Subcutaneous abdominal adipose tissue (tissue), 5 donors: ENCODE measurements around the gene C10orf143.

Experiments used
- H3K27ac ChIP-seq: one replicate; pipeline ENCODE4 v1.7.0; 2013; ENCODE audit warnings: low read depth, mild to moderate bottlenecking, inconsistent platforms, low read length, moderate library complexity
- H3K27me3 ChIP-seq, 5 donors: one replicate each; pipeline ENCODE4 v1.7.0; 2013; ENCODE audit warnings: low read length in 5 of 5, inconsistent platforms in 1 of 5; ENCODE audit not compliant: control insufficient read depth in 5 of 5, insufficient read depth in 4 of 5
- H3K36me3 ChIP-seq, 5 donors: one replicate each; pipeline ENCODE4 v1.7.0; 2013; ENCODE audit warnings: low read length in 5 of 5; ENCODE audit not compliant: control insufficient read depth in 5 of 5, insufficient read depth in 5 of 5
- H3K4me1 ChIP-seq, 5 donors: one replicate each; pipeline ENCODE4 v1.7.0; 2013; ENCODE audit warnings: low read length in 5 of 5, mild to moderate bottlenecking in 3 of 5, moderate library complexity in 1 of 5; ENCODE audit not compliant: control insufficient read depth in 5 of 5, insufficient read depth in 5 of 5
- H3K4me3 ChIP-seq, 5 donors: one replicate each; pipeline ENCODE4 v1.7.0; 2013; ENCODE audit warnings: low read length in 5 of 5, low read depth in 1 of 5
- H3K9ac ChIP-seq, 5 donors: one replicate each; pipeline ENCODE4 v1.7.0; 2013; ENCODE audit warnings: low read length in 5 of 5, mild to moderate bottlenecking in 4 of 5, moderate library complexity in 3 of 5
- H3K9me3 ChIP-seq, 5 donors: one replicate each; pipeline ENCODE4 v1.7.0; 2013; ENCODE audit warnings: low read length in 5 of 5; ENCODE audit not compliant: control insufficient read depth in 5 of 5
- donor health status: healthy.
- donor health status: healthy.
- donor health status: healthy.
- donor health status: healthy.
- donor health status: healthy.

C10orf143 gene

DNA sequence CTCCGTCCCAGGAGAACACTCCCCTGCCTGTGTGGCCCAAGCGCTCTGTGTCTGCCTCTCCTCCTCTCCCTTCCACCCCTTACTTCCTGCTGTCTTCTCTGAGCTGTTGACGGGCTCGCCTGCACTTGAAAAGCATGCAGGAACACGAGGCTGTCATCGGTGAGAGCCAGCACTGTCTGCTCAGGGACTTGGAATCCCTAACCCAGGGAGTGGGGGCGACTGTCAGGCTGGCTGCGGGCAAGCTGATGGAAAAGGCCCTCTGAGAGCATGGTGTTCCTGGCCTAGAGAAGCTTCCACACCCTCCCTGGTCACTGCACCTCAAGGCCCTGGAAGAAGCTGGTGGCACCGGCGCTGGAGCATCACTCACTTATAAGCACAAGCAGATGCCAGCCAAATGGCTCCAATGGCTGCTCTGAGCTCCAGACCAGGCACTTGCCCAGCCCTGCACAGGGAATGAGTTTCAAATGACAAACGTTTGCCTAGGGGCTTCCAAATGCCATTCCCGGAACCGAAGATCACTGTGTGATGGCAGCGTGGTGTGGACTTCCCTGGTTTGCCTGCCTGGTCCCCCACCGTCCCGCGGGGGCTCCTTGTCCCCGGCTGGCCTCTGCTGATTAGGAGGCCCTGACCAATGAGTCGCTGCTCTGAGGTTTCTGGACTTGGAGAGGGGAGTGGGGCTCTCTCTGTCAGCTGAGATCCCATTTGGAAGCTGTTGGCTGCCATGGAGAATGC lies 89.8 kb downstream of the C10orf143 start:
- Histone ChIP-seq H3K27me3 (no peaks in the 10 kb centered on the region), H3K36me3 (no peaks in the 10 kb centered on the region), H3K4me1 (peaks cover 5 to 34% (median 32%) of the 10 kb centered on the region in 5 donors), H3K9ac (no peak overlapping the region), H3K9me3 (no peaks in the 10 kb centered on the region), H3K27ac (peak overlapping the region; percentile 72), H3K4me3 (peak overlapping the region in 2 of 5 donors; percentile 11 to 30)

DNA sequence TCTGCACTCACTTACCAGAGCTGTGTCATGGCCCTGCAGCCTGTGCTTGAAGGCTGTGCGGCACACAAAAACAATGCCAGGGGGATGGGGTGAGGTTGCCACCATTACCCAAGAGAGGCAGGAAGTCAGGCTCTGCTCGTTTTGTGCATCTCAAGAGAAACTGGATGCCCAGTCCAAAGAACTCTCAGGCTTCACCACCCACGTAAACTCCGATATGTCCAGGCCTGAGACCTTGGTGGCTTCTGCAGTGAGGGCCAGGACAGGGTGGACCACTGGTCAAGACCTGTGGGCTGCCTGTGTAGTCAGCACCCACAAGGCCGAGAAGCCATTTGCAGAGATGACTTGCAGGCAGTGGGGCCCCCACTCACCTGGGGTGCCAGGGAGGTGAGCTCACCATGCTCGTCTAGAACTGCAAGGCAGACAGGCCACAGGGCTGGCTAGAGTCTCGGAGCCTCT lies 91.9 kb downstream of the C10orf143 start:
- Histone ChIP-seq H3K4me3 (no peak overlapping the region), H3K27ac (no peak overlapping the region)

GRCh38 chr10:130018265-130018664 lies 92.4 kb downstream of the C10orf143 start:
- no peaks in the 10 kb centered on the region for H3K9me3 ChIP-seq
- no peak overlapping the region for H3K27ac ChIP-seq
- no peak overlapping the region for H3K9ac ChIP-seq
- peaks cover 0 to 9% (median 5%) of the 10 kb centered on the region in 5 donors for H3K27me3 ChIP-seq
- no peak overlapping the region for H3K4me3 ChIP-seq
- no peaks in the 10 kb centered on the region for H3K36me3 ChIP-seq
- peaks cover 5 to 46% (median 43%) of the 10 kb centered on the region in 5 donors for H3K4me1 ChIP-seq

More for the DNA sequence above, 91.9 kb downstream of the C10orf143 start:
- peaks cover 5 to 42% (median 38%) of the 10 kb centered on the region in 5 donors for H3K4me1 ChIP-seq
- H3K27me3 ChIP-seq = peaks cover 0 to 9% (median 5%) of the 10 kb centered on the region in 5 donors
- no peaks in the 10 kb centered on the region for H3K9me3 ChIP-seq
- no peaks in the 10 kb centered on the region for H3K36me3 ChIP-seq
- H3K9ac ChIP-seq = no peak overlapping the region

DNA sequence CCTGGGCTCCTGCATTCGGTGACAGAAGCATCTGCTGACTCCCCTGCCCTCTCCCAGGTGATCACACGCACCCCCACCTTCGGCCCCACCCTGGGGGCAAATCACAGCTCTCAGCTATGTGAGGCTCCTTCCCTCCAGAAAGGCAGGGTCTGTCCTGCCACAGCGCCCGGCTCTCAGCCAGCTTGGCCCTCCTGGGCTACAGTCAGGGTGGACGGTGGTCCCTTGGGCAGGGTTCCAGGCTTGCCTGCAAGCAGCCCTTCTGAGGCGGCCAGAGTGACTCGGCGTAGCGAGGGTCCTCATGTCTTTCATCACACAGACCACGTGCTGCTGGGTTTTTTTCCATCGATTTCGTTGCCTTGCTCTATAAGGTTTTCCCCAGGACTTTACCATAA lies 93.0 kb downstream of the C10orf143 start:
- Histone ChIP-seq H3K36me3 (no peaks in the 10 kb centered on the region), H3K27ac (no peak overlapping the region), H3K9me3 (no peaks in the 10 kb centered on the region), H3K4me3 (no peak overlapping the region), H3K27me3 (peaks cover 0 to 9% (median 5%) of the 10 kb centered on the region in 5 donors), H3K4me1 (peaks cover 5 to 45% (median 41%) of the 10 kb centered on the region in 5 donors), H3K9ac (no peak overlapping the region)

GRCh38 chr10:130016993-130017630 lies 93.5 kb downstream of the C10orf143 start:
- no peaks in the 10 kb centered on the region for H3K9me3 ChIP-seq
- H3K27me3 ChIP-seq = peaks cover 0 to 9% (median 6%) of the 10 kb centered on the region in 5 donors
- H3K4me3 ChIP-seq = no peak overlapping the region
- H3K4me1 ChIP-seq = peaks cover 5 to 40% (median 36%) of the 10 kb centered on the region in 5 donors
- no peak overlapping the region for H3K9ac ChIP-seq
- no peak overlapping the region for H3K27ac ChIP-seq
- H3K36me3 ChIP-seq = no peaks in the 10 kb centered on the region

- Histone ChIP-seq H3K4me1 (peaks cover under 1 to 31% (median 27%) of the 10 kb centered on the region in 5 donors), H3K4me3 (no peak overlapping the region), H3K36me3 (no peaks in the 10 kb centered on the region), H3K27ac (no peak overlapping the region), H3K27me3 (peaks cover 0 to 11% (median 7%) of the 10 kb centered on the region in 5 donors), H3K9ac (no peak overlapping the region), H3K9me3 (no peaks in the 10 kb centered on the region)
Observed at GRCh38 chr10:130016095-130016494, 94.5 kb downstream of the C10orf143 start.

DNA sequence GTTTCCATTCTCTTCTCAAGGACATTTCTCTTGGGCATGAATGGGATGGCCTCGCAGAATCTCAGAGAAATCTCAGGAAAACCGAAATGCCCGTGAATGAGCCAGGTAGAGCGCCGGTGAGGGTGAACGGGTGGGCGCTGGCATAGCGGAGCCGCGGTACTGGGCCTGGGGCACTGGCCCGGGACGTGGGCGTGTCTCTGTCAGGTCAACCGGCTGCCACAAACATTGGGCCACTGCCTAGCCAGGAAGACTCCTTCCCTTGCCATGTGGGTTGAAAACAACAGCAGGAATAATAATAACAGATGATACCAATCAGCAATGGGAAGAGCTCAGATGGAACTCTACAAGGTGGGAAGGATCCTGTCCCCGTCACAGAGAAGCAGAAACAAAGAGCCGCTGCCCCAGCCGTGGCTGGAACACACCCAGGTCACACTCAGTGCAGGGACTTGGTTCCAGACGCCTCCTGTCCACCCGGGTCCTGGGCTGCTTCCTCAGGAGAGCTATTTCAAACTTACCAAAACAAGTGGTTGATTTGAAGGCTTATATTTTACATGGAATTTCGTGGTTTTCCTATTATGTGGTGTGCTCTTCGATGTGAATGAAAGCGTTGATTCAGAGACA lies 95.4 kb downstream of the C10orf143 start:
- Histone ChIP-seq H3K9me3 (no peaks in the 10 kb centered on the region), H3K4me1 (peaks cover 0 to 22% (median 18%) of the 10 kb centered on the region in 5 donors), H3K36me3 (no peaks in the 10 kb centered on the region), H3K27ac (no peak overlapping the region), H3K4me3 (no peak overlapping the region), H3K27me3 (peaks cover 0 to 11% (median 7%) of the 10 kb centered on the region in 5 donors), H3K9ac (no peak overlapping the region)

DNA sequence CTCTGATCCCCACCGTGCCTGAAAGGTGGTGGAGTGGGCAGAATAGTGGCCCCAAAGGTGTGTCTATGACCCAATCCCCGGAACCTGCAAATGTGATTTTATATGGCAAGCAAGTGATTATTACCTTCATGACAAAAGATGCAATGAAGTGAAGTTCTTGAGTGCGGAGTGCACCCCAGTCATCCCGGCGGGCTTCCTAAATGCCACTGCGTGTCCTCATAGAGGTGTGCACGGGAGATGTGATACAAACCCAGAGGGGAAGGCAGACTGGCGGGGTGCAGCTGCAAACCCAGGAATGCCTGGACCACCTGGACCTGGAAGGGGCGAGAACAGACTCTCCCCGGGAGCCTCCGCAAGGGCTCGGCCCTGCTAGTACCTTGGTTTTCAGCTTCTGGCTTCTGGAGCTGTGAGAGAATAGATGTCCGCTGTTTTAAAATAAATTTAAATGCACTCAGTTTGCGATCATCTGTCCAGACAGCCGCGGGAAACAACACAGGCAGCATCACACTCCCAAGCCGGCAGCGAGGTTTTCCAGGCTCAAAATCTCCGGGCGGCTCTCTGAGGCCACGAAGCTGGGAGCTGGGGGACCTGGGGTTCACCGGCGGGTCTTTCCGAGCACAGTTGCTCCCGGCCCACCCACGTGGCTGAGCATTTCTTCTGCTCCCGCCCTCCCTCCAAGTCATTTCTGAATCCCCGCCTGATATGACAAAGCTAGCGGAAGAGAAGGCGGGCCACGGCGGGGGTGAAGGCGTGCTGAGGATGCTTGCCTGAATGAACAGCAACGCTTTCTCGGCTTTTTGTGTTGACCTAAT lies 96.2 kb downstream of the C10orf143 start:
- no peak overlapping the region for H3K9ac ChIP-seq
- H3K27ac ChIP-seq = no peak overlapping the region
- peaks cover 0 to 11% (median 7%) of the 10 kb centered on the region in 5 donors for H3K27me3 ChIP-seq
- H3K4me3 ChIP-seq = no peak overlapping the region
- no peaks in the 10 kb centered on the region for H3K9me3 ChIP-seq
- H3K36me3 ChIP-seq = no peaks in the 10 kb centered on the region
- peaks cover 0 to 17% (median 13%) of the 10 kb centered on the region in 5 donors for H3K4me1 ChIP-seq
